HUES6 (cell line): ENCODE data around the gene CUEDC1.
A peak's percentile ranks its signal among the peaks of the same experiment; 100 is the strongest.

Experiments
- H3K27ac ChIP-seq: 2 replicates; pipeline ENCODE4 v1.7.0; 2013; ENCODE audit warnings: low read depth, mild to moderate bottlenecking, low read length, inconsistent platforms
- H3K27me3 ChIP-seq: 2 replicates; pipeline ENCODE4 v1.6.1; 2013; ENCODE audit warnings: low read length; ENCODE audit not compliant: control insufficient read depth, insufficient read depth
- H3K36me3 ChIP-seq: 2 replicates; pipeline ENCODE4 v1.6.1; 2013; ENCODE audit warnings: low read length; ENCODE audit not compliant: control insufficient read depth, insufficient read depth
- H3K4me1 ChIP-seq: 2 replicates; pipeline ENCODE4 v1.6.1; 2013; ENCODE audit warnings: low read length; ENCODE audit not compliant: control insufficient read depth, insufficient read depth
- H3K4me3 ChIP-seq: 2 replicates; pipeline ENCODE4 v1.5.1; 2013; ENCODE audit warnings: low read depth, low read length
- H3K9ac ChIP-seq: one replicate; pipeline ENCODE4 v1.6.1; 2013; ENCODE audit warnings: mild to moderate bottlenecking, low read length
- H3K9me3 ChIP-seq: 2 replicates; pipeline ENCODE4 v1.6.1; 2013; ENCODE audit warnings: low read depth, low read length; ENCODE audit not compliant: control insufficient read depth, insufficient read depth

Gene CUEDC1

DNA sequence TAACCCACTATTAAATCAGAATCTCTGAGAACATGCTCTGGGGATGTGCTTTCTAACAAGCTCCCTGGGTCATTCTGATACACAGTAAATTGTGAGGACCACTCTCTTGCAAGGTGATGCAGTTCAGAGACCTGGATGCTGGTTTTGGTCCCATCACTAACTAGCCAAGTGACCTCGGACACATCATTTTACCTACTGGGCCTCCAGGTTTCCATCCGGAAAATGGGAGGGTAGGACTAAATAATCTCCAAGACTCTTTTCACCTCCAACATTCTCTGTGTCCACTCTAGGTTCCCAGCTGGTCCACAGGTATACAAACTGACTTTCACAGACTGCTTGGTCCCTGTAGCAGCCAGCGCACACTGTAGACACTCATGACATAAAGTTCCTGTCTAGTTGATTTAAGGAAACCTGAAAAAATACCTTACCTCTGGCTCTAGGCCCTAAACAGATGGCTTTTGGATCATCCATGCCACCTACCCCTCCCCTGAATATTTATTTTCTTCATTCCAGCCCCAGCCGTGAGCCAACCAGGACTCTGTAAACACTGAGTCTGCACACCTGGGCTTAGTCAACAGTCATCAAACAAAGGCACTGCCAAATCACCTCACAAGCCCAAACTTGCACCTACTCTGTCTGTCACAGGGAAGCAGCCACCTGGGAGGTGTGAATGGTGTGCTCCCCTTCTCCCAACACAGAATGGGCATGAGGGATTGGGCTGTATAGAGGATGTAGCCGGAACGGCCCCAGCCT, 54.0 kb downstream of the CUEDC1 start:
- H3K27ac ChIP-seq: no peak overlapping the region

DNA sequence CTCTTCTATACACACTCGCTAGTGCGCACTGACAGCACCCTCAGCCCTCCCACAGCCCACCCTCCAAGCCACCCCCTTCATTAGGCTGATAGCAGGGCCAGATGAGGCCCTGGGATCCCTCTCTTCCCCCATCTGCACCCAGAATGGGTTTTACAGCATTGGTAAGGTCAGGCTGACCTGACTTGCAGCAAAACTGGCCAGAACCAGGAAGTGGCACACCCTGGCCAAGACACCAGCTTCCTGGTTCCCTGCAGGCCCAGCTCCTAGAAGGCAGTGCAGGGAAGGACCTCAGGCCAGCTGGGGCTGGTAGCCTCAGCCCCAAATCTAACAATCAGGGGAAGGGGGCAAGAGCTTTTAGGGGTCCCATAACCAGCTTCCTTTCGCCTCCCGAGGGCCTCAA, 55.4 kb downstream of the CUEDC1 start:
- H3K4me3 ChIP-seq: no peak overlapping the region
- H3K27me3 ChIP-seq: no peaks in the 10 kb centered on the region
- H3K27ac ChIP-seq: no peak overlapping the region
- no peaks in the 10 kb centered on the region for H3K36me3 ChIP-seq
- H3K9me3 ChIP-seq: no peaks in the 10 kb centered on the region
- no peak overlapping the region for H3K9ac ChIP-seq
- H3K4me1 ChIP-seq: peaks cover 49% of the 10 kb centered on the region

More for the DNA sequence above, 54.0 kb downstream of the CUEDC1 start:
- no peaks in the 10 kb centered on the region for H3K9me3 ChIP-seq
- peaks cover 58% of the 10 kb centered on the region for H3K4me1 ChIP-seq
- H3K27me3 ChIP-seq: no peaks in the 10 kb centered on the region
- H3K9ac ChIP-seq: no peak overlapping the region
- H3K4me3 ChIP-seq: no peak overlapping the region
- no peaks in the 10 kb centered on the region for H3K36me3 ChIP-seq

DNA sequence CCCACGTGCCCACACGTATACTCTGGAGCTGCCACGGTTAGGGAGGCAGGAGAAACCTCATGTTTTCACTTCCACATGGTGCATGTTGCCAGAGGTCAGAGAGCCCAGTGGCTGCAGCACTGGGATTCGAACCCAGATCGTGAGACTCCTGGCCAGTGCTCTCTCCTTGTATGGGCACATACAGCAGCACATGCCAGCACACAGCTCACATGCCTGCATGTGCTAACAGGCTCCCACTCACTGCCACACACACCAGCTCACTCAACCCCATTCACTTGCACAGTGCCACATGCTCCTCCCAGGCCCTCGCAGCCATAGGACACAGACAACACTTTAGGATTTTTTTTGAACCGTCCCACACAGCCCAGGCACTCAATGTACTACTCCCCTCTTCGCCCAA, 55.8 kb downstream of the CUEDC1 start:
- no peaks in the 10 kb centered on the region for H3K27me3 ChIP-seq
- peak overlapping the region; percentile 50; the same call in 1 of the 2 replicates for H3K27ac ChIP-seq
- H3K9ac ChIP-seq: peak overlapping the region; percentile 41
- no peaks in the 10 kb centered on the region for H3K9me3 ChIP-seq
- H3K4me1 ChIP-seq: peaks cover 44% of the 10 kb centered on the region
- no peaks in the 10 kb centered on the region for H3K36me3 ChIP-seq
- no peak overlapping the region for H3K4me3 ChIP-seq

DNA sequence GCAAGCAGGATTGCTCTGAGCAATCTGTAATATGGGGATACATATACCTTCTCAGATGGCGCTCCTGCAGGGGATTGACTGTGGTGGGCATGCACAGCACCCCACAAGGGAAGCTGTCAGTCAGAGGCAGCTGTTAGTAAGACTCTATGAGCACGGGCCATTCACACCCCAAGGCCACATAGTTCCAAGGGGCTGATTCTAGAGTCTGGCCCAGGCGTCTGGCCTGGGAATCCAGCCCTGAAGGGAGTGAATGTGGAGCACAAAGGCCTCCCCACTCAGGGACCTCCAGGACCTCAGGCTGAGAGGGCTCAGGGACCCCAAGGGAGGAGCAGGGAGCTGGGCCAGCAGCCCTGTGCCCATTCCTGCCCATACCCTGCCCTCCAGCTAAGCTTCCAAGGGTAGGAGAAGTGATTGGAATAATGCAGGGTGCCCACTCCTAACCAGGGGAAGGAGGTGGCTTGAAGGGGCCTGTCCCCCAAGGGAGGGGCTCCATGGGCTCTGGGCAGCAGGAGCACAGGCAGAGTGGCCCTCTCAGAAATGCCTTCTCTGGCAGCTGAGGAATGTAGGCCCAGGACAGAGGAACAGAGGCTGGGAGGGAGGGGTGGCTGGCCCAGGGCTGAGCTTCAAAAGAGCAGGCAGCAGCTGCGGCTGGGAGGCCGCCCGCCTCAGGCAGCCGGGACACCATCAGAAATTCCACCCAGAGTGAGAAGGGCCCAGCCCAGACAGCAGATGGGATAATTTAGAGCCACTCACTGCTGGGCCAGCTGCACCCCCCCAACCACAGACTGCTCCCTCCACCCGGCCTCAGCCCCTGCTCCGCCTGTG, 56.5 kb downstream of the CUEDC1 start:
- Histone ChIP-seq H3K4me1 (peaks cover 39% of the 10 kb centered on the region), H3K9me3 (no peaks in the 10 kb centered on the region), H3K27ac (peak overlapping the region; percentile 50; the same call in 1 of the 2 replicates), H3K27me3 (no peaks in the 10 kb centered on the region), H3K4me3 (no peak overlapping the region), H3K36me3 (no peaks in the 10 kb centered on the region), H3K9ac (peak overlapping the region; percentile 45)

DNA sequence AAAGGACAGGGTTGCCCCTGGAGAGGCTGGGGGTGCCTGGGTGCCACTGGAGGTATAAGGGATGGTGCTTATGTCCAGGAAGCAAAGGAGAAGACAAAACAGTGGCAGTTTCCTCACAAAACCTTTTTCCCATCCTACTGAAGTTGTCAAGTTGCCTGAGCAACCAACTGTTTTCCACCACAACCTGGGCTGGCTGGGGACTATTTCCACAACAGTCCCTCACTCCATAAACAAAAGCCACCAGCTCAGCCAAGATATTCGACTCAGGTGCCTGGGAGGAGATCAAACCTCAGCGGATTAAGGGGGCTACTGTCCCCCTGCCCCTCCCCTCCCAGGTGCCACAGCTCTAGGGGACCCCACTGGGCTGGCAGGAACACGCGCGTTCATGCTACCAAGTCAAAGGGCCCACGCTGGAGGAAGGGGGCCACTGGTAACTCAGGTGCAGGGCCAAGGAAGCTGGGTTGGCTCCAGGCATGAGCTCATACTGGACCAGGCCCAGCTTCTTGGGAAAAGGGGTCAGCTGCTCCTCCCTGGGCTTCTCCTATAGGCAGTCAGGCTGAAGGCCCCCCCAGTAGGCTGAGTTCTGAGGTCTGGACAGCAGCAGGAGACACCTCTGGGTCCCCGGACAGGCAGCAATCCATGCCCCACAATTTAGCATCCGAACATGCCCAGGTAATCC, 59.7 kb downstream of the CUEDC1 start:
- H3K36me3 ChIP-seq: no peaks in the 10 kb centered on the region
- H3K4me3 ChIP-seq: no peak overlapping the region
- no peak overlapping the region for H3K27ac ChIP-seq
- no peaks in the 10 kb centered on the region for H3K27me3 ChIP-seq
- no peaks in the 10 kb centered on the region for H3K9me3 ChIP-seq
- peaks cover 39% of the 10 kb centered on the region for H3K4me1 ChIP-seq
- H3K9ac ChIP-seq: no peak overlapping the region

DNA sequence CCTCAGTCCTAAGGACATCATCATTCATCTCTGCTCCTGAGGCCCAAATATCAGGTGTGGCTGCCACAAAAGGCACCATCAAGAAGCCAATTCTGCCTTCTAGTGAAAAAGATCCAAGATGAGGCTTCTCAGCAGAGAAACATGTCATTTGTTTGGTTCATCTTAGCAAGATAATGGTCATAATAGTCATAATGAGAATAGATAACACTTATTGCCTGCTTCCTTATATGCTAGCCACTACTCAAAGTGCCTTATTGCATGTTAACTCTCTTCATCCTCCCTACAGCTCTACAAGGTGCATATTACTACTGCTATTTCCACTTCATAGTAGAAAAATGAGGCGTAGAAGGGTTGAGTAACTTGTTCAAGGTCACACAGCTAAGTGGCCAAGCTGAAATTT, 60.4 kb downstream of the CUEDC1 start:
- Histone ChIP-seq H3K27me3 (no peaks in the 10 kb centered on the region), H3K4me1 (peaks cover 34% of the 10 kb centered on the region), H3K4me3 (no peak overlapping the region), H3K27ac (no peak overlapping the region), H3K9me3 (no peaks in the 10 kb centered on the region), H3K9ac (no peak overlapping the region), H3K36me3 (no peaks in the 10 kb centered on the region)

DNA sequence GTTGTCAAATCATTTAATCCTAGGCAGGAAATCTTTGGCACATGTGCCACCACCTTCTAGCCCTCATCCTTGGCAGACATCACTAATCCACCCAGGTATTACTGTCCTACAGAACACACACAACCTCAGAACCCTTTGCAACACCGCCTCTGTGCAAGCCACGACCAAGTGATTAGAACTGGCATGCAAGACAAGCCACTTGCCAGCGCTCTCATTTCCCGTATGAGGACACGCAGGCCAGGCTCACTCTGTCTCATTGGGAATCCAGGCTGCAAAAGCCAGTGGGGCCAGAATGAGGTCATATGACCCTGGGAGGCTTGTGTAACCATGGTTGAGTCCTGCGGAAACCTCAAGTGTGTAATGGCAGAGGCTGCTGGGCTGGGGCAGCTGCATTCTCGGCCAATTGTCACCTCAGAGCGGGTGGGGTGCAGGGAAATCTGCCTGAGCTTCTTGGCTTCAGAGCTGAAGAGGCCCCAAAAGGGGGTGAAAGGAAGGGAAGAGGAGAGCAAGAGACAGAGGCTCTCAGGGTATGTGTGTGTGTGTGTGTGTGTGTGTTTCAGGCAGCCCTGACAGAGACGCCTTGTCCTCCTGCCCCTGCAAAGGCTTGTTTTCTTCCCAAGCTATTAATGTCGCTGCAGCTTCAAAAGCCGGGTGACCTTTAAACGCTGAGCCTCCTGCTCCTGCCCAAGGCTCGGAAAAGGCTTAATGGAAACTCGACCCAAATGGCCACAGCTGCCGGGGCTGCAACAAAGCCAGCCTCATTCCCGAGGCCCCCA, 62.2 kb downstream of the CUEDC1 start:
- peak overlapping the region; percentile 9 for H3K9ac ChIP-seq
- H3K27me3 ChIP-seq: no peaks in the 10 kb centered on the region
- no peak overlapping the region for H3K4me3 ChIP-seq
- no peaks in the 10 kb centered on the region for H3K36me3 ChIP-seq
- H3K9me3 ChIP-seq: no peaks in the 10 kb centered on the region
- H3K27ac ChIP-seq: peak overlapping the region; percentile 18; the same call in 1 of the 2 replicates
- peaks cover 17% of the 10 kb centered on the region for H3K4me1 ChIP-seq

DNA sequence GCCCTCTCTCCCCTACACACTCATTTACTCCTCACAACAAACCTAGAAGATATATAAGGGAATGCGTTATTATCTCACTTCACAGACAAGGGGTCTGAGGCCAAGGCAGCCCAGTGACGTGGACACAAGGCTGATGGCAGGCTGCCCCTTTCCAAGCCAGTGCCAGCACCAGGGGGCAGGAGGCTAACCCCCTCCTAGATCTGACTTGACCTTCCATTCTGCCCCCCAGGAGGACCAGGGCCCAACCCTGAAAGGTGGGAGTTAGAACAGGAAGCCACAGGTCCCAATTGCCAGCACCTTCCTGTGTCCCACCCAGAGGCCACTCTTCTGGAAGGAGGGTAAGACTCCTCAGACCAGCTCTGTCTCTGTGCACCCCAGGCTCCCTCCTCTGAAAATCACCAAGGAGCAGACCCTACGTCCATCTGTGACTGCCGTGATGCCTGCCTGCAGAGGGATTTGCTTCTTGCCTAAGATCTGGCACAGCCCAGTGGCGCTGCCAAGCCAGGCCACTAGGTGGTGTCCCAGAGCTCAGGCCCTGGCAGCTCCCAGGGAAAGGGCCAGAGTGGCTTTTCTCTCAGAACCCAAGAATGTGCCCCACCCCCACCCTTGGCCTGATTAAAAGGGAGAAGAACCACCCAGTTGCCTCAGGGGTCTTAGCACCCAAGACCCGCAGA, 62.9 kb downstream of the CUEDC1 start:
- peaks cover 14% of the 10 kb centered on the region for H3K4me1 ChIP-seq
- H3K9ac ChIP-seq: no peak overlapping the region
- H3K4me3 ChIP-seq: no peak overlapping the region

DNA sequence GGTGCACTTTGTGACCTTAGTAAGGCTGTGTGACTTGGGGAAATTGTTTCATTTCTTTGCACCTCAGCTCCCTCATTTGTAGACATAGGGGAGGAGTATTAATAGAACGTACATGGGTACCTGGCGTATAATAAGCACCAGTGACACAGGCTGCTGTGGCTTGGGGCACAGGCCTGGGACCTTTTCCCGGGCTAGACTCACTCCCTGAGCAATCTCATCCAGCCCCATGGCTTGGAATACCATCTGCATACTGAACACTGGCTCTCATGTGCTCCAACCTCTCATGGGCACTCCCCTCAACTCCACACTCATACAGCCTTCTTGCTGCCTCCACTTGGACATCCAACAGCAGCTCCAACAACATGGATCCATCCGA, 64.4 kb downstream of the CUEDC1 start:
- no peaks in the 10 kb centered on the region for H3K27me3 ChIP-seq
- no peak overlapping the region for H3K27ac ChIP-seq
- H3K9ac ChIP-seq: no peak overlapping the region
- no peaks in the 10 kb centered on the region for H3K9me3 ChIP-seq
- no peaks in the 10 kb centered on the region for H3K36me3 ChIP-seq
- H3K4me3 ChIP-seq: no peak overlapping the region
- peaks cover 14% of the 10 kb centered on the region for H3K4me1 ChIP-seq

More for the DNA sequence above, 62.9 kb downstream of the CUEDC1 start:
- Histone ChIP-seq H3K27ac (peak overlapping the region; percentile 18; the same call in 1 of the 2 replicates), H3K9me3 (no peaks in the 10 kb centered on the region), H3K36me3 (no peaks in the 10 kb centered on the region), H3K27me3 (no peaks in the 10 kb centered on the region)
